Measurements from ENCODE around the gene CHST15.

DNA sequence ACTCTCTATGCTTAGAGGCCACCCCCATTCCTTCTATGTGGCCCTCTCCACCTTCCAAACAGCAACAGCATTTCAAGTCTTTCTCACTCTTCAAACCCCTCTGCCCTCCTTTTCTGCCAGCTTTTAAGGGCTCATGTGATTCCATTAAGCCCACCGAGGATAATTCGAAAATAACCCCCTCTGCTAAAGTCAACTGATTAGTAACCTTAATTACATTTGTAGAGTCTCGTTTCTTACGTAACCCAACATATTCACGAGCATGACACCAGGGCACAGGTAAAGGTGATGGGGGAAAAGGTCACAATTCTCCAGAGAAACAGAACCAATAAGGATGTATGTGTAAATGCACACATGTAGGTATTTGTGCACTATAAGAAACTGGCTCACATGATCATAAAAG lies 6.7 kb upstream of the CHST15 start:
- TF ChIP-seq, protein P1, sequence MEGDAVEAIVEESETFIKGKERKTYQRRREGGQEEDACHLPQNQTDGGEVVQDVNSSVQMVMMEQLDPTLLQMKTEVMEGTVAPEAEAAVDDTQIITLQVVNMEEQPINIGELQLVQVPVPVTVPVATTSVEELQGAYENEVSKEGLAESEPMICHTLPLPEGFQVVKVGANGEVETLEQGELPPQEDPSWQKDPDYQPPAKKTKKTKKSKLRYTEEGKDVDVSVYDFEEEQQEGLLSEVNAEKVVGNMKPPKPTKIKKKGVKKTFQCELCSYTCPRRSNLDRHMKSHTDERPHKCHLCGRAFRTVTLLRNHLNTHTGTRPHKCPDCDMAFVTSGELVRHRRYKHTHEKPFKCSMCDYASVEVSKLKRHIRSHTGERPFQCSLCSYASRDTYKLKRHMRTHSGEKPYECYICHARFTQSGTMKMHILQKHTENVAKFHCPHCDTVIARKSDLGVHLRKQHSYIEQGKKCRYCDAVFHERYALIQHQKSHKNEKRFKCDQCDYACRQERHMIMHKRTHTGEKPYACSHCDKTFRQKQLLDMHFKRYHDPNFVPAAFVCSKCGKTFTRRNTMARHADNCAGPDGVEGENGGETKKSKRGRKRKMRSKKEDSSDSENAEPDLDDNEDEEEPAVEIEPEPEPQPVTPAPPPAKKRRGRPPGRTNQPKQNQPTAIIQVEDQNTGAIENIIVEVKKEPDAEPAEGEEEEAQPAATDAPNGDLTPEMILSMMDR (IDR thresholded peaks at IDR 0.05): no peak
- no peak for TF ChIP-seq POLR2A (IDR thresholded peaks at IDR 0.05)
